SKM-1 treated with dmso at 0.1 percent for 144 hours (cell line): ENCODE results near the gene TECPR2.

Experiments
- DNase-seq: peaks from one replicate; lab custom pipeline; 2025; ENCODE audit not compliant: unreplicated experiment; lab: John Stamatoyannopoulos, UW

The TECPR2 gene

GRCh38 chr14:102493585-102493984 lies 130.8 kb downstream of the TECPR2 start:
- no peak for DNase-seq

- no peak for DNase-seq
These were observed 133.0 kb downstream of the TECPR2 start for GRCh38 chr14:102495491-102496330.

- no peak for DNase-seq
These were observed 133.6 kb downstream of the TECPR2 start for GRCh38 chr14:102496331-102496691.

GRCh38 chr14:102496958-102497744 lies 134.4 kb downstream of the TECPR2 start:
- DNase-seq = no peak

GRCh38 chr14:102497998-102498677 lies 135.4 kb downstream of the TECPR2 start:
- no peak for DNase-seq

GRCh38 chr14:102498678-102499265 lies 136.0 kb downstream of the TECPR2 start:
- no peak for DNase-seq

GRCh38 chr14:102499401-102500157 lies 136.8 kb downstream of the TECPR2 start:
- DNase-seq = no peak

- no peak for DNase-seq
These were observed 137.5 kb downstream of the TECPR2 start for GRCh38 chr14:102500158-102500662.

GRCh38 chr14:102500713-102501112 lies 138.0 kb downstream of the TECPR2 start:
- DNase-seq = no peak

- no peak for DNase-seq
These were observed 139.1 kb downstream of the TECPR2 start for GRCh38 chr14:102501751-102502315.

- no peak for DNase-seq
These were observed 139.8 kb downstream of the TECPR2 start for GRCh38 chr14:102502571-102502970.

- DNase-seq = no peak
These were observed 141.0 kb downstream of the TECPR2 start for GRCh38 chr14:102503641-102504327.

- DNase-seq = no peak
These were observed 141.7 kb downstream of the TECPR2 start for GRCh38 chr14:102504328-102504999.

GRCh38 chr14:102505000-102505619 lies 142.4 kb downstream of the TECPR2 start:
- no peak for DNase-seq

GRCh38 chr14:102505775-102506625 lies 143.3 kb downstream of the TECPR2 start:
- no peak for DNase-seq

- DNase-seq = no peak
These were observed 143.8 kb downstream of the TECPR2 start for GRCh38 chr14:102506626-102506925.

GRCh38 chr14:102507081-102507856 lies 144.5 kb downstream of the TECPR2 start:
- DNase-seq = no peak
